Non-pigmented ciliary epithelial cell (primary cell): ENCODE data around the gene FGL2.
A peak's percentile ranks its signal among the peaks of the same experiment; 100 is the strongest.
"Not testable (repeated sequence)": the region's sequence is repeated elsewhere in the genome, so short reads cannot be mapped to it uniquely, and the experiment has no call there.

Experiments used
- DNase-seq: peaks from one replicate; pipeline ENCODE4 v3.0.0-alpha.2; 2010; ENCODE audit warnings: low read depth

Gene FGL2

GRCh38 chr7:77199013-77199966 lies at the start of gene FGL2:
Gene FGL2, minus strand, starts transcription at chr7:77199819. Its CDS starts 26 bp downstream, at chr7:77199793.
- peak; percentile 9 for DNase-seq

GRCh38 chr7:77248154-77248553 lies 48.5 kb upstream of the FGL2 start:
- no peak for DNase-seq

DNA sequence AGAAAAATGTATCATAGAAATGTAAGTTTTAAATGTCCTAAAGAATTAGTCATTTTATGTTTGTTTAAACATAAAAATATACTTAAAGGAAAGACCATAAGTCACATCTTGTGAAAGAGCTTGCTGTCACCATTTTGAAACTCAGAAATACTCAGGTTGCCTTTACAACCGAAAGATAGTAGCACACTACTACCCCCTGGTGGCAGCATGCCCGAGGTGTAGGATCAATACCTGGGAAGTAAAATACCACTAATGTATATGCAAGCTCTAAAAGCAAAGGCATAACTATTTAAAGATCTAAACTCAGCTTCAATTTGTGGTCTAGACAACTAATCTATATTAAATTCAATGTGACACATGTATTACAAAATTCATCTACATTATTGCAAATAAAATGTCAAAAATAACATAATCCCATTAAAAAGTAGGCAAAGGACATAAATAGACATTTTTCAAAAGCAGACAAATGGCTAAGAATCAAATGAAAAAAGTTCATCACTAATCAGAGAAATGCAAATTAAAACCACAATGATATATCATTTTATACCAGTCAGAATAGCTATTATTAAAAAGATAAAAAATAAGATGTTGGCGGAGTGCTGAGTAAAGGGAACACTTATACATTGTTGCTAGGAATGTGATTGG lies 47.7 kb upstream of the FGL2 start:
- no peak for DNase-seq

GRCh38 chr7:77246026-77246640 lies 46.5 kb upstream of the FGL2 start:
- DNase-seq = no peak

DNA sequence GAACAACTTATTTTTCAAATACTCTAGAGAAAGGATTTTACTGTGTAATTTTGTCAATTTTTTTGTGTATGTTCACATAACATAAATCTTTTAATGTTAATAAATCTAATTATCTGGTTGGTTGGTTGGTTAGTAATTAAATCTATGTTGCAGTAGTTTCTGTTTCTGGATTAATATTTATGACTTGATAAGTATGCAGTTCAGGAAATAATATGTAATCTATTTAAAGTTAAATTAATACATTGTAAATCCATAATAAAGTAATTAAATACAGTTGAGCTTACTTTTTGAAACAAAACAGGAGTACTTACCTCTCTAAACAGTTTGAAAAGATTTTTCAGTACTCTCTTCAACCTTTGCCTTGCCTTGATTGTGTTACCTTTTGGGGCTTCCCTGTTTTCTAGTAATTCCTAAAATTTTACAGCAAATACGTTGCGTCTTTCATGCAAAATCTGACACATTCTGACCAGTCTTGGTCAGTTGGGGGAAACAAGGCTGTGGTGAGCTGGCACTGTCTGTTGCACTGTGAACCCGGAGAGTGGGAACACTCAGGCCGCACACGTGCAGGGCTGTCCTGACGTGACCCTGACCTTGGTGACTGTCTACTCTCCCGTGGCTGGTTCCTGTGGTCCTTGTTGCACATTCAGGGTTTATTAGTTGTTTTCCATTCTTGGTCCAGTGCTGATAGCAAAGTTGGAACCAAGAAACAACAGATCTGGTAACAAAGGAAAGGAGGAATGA lies 45.6 kb upstream of the FGL2 start:
- no peak for DNase-seq

- no peak for DNase-seq
Observed at GRCh38 chr7:77244222-77244934, 44.8 kb upstream of the FGL2 start.

DNA sequence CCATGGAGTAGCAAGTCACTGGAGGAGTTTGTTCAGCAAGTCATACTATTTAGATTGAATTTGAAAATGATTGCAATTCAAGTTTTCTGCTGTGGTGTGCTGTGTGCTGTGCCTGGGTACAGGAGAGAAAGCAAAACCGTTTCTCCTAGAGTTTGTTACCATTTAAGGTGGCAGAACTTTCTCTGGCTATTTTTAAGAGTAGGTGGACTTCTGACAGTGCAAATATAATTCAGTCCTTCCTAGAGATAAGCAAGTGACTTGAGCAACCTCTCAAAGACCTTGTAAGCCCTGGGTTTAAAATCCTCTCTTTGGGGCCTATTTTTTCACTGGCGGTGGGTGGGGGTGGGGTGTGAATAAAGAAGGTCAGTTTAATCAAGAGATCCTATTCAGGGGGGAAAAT lies 42.9 kb upstream of the FGL2 start:
- DNase-seq = no peak

DNA sequence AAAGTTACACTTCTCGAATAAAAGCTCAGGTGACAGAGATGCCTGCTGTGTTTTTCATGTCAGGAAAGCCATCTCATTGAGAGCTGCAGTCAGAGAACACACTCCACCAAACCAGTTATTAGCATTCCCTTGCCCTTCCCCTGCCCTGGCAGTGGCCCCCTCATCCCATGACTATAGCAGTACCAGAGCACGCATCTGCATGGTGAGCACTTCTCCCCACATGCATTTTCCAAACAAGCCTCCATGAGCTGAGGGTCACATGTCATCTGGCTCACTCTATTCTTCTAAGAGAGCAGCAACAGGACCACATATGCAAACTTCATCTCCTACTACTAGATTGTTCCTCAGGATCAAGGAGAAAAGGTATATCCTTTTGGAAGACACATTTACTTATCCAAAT lies 42.4 kb upstream of the FGL2 start:
- DNase-seq = no peak

- DNase-seq = no peak
Observed at GRCh38 chr7:77239471-77239870, 39.9 kb upstream of the FGL2 start.

- no peak for DNase-seq
Observed at GRCh38 chr7:77238703-77239136, 39.1 kb upstream of the FGL2 start.

DNA sequence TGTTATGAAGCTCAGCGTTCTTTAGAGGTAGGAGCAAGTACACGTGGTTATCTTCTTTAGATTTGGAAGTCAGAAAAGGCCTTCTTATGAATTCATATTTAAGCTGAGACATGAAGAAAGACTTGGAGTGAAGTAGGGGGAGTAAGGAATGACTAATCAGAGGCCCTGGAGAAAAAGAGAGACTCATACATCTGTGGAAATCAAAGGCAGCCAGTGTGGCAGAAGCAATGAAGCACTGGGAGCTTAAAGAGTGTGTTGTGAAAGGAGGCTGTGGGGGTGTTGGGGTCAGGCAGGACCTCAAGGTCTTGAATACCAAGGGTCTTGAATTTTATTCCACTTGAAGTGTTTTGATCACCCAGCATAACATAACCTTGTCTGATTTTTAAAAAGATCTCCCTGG lies 35.7 kb upstream of the FGL2 start:
- DNase-seq = peak; percentile 20

DNA sequence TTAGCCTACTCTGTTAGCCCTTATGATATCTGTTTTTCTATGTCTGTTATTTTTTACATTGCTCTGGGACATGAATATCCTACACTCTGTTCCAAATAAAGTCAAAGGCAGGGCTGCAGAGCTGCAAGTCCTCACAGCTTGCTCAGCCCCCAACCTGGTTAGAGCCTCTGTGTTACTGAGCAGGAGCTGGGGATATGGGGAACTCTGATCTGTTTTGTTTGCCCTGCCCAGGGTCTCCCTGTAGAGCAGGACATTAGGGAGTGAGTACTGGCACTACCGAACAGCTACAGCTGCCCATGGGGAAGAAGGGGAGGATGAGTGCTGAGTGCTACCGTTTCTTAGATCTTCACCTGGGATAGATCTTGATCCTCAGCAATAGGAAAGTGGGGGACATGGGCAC lies 32.8 kb upstream of the FGL2 start:
- DNase-seq = no peak

- DNase-seq = not testable (repeated sequence)
Observed at GRCh38 chr7:77228795-77229194, 29.2 kb upstream of the FGL2 start.

GRCh38 chr7:77226357-77226839 lies 26.8 kb upstream of the FGL2 start:
- DNase-seq = no peak

- DNase-seq = no peak
Observed at GRCh38 chr7:77223261-77223660, 23.6 kb upstream of the FGL2 start.

- DNase-seq = no peak
Observed at GRCh38 chr7:77222819-77223218, 23.2 kb upstream of the FGL2 start.

- DNase-seq = no peak
Observed at GRCh38 chr7:77222065-77222464, 22.4 kb upstream of the FGL2 start.

DNA sequence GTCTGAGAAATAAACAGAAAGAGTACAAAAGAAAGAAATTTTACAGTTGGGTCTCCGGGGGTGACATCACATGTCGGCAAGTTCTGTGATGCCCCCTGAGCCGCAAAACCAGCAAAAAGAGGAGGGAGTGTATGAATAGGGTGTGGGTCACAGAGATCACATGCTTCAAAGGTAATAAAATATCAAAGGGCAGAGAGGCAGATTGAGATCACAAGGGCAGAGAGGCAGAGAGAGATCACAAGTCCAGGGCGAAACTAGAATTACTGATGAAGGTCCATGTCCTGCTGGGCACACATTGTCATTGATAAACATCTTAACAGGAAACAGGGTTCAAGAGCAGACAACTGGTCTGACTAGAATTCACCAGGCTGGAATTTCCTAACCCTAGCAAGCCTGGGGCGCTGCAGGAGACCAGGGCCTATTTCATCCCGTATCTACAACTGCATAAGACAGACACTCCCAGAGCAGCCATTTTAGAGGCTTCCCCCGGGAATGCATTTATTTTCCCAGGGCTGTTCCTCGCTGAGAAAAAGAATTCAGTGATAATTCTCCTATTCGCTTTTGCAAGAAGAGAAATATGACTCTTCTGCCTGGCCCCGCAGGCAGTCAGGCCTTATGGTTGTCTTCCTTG lies 20.2 kb upstream of the FGL2 start:
- not testable (repeated sequence) for DNase-seq

- DNase-seq = no peak
Observed at GRCh38 chr7:77217474-77218185, 18.0 kb upstream of the FGL2 start.

DNA sequence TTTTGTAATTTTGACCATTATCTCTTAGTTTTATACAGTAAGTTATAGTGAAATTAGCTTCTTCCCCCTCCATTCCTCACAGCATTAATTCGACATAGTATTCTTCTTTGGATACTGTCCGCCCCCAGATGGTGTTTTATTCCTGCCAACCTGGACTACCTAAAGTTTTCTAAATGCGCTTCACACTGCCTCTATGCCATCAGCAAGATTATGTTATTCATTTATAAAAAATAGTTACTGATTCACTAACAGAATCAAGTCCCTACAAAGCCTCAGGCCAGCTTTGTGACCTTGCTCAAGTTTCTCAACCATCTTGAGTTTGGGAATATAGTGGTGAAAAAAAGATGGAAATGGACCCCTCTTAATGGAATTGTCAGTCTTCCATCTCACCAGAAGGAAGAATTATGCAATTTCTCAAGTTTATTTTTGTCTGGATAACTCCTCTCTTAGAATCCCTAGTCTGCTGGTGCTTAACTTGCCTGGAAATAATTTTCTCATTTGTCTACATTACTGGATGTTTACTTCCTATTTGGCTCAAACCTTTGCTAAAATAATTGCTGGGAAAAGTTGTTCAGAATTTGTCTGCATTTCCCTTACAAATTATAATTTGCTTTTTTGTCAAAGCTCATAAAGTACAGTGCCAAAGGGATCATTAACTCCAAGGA lies 16.7 kb upstream of the FGL2 start:
- DNase-seq = no peak
